ENCODE measurements around the gene DKK1. TPM values are rescaled to one million over a fixed set of nuclear protein-coding genes. Genes with fewer than 3 reads are reported as not detected.

DKK1 gene
- total RNA-seq, 4 donors from 2014 or later = 0.19 to 2.6 (median 0.59) TPM

GRCh38 chr10:52269233-52269632 lies 44.8 kb upstream of the DKK1 start:
- H3K27ac ChIP-seq = no peak overlapping the region
- no peaks in the 10 kb centered on the region for H3K4me1 ChIP-seq
- no peak overlapping the region for H3K4me3 ChIP-seq
- no peak for TF ChIP-seq CTCF (IDR thresholded peaks at IDR 0.05)
- no peak for TF ChIP-seq POLR2A (IDR thresholded peaks at IDR 0.05)
- 73% methylated on average over 4 of the region's 4 CpGs for WGBS, 2 donors
- H3K27me3 ChIP-seq = no peaks in the 10 kb centered on the region
- intact Hi-C loops (cut with DNase I) = no loop called here
- no peaks in the 10 kb centered on the region for H3K9me3 ChIP-seq
- no peak for DNase-seq
- H3K36me3 ChIP-seq = no peaks in the 10 kb centered on the region

- no peaks in the 10 kb centered on the region for H3K9me3 ChIP-seq
- no peaks in the 10 kb centered on the region for H3K36me3 ChIP-seq
- no peak overlapping the region for H3K4me3 ChIP-seq
- H3K27me3 ChIP-seq = no peaks in the 10 kb centered on the region
- H3K27ac ChIP-seq = no peak overlapping the region
- WGBS, 2 donors = 54 to 71% methylated on average over 2 of the region's 2 CpGs
- intact Hi-C loops (cut with DNase I) = no loop called here
- peaks cover 0 to 11% (median 0%) of the 10 kb centered on the region in 3 donors for H3K4me1 ChIP-seq
- no peak for DNase-seq
- TF ChIP-seq CTCF (IDR thresholded peaks at IDR 0.05) (no peak), POLR2A (IDR thresholded peaks at IDR 0.05) (no peak)
Observed at GRCh38 chr10:52276163-52276562, 37.9 kb upstream of the DKK1 start.

- TF ChIP-seq CTCF (IDR thresholded peaks at IDR 0.05) (no peak), POLR2A (IDR thresholded peaks at IDR 0.05) (no peak)
- no peak overlapping the region for H3K4me3 ChIP-seq
- WGBS, 2 donors = 25 to 27% methylated on average over 1 of the region's 1 CpG
- no peaks in the 10 kb centered on the region for H3K9me3 ChIP-seq
- DNase-seq = no peak
- H3K27ac ChIP-seq = no peak overlapping the region
- no peaks in the 10 kb centered on the region for H3K36me3 ChIP-seq
- peaks cover 0 to 13% (median 0%) of the 10 kb centered on the region in 3 donors for H3K4me1 ChIP-seq
- no peaks in the 10 kb centered on the region for H3K27me3 ChIP-seq
- intact Hi-C loops (cut with DNase I) = no loop called here
Observed at GRCh38 chr10:52276986-52277385, 37.1 kb upstream of the DKK1 start.

GRCh38 chr10:52279546-52279945 lies 34.5 kb upstream of the DKK1 start:
- H3K4me3 ChIP-seq = no peak overlapping the region
- H3K36me3 ChIP-seq = no peaks in the 10 kb centered on the region
- no peaks in the 10 kb centered on the region for H3K9me3 ChIP-seq
- H3K27ac ChIP-seq = no peak overlapping the region
- no peaks in the 10 kb centered on the region for H3K27me3 ChIP-seq
- peaks cover 0 to 13% (median 0%) of the 10 kb centered on the region in 3 donors for H3K4me1 ChIP-seq
- 40 to 53% methylated on average over 3 of the region's 3 CpGs for WGBS, 2 donors
- TF ChIP-seq CTCF (IDR thresholded peaks at IDR 0.05) (no peak), POLR2A (IDR thresholded peaks at IDR 0.05) (no peak)
- intact Hi-C loops (cut with DNase I) = no loop called here
- DNase-seq = no peak

GRCh38 chr10:52280051-52280450 lies 34.0 kb upstream of the DKK1 start:
- H3K4me1 ChIP-seq = peaks cover 0 to 13% (median 0%) of the 10 kb centered on the region in 3 donors
- no peak overlapping the region for H3K27ac ChIP-seq
- TF ChIP-seq CTCF (IDR thresholded peaks at IDR 0.05) (no peak), POLR2A (IDR thresholded peaks at IDR 0.05) (no peak)
- H3K4me3 ChIP-seq = no peak overlapping the region
- no peaks in the 10 kb centered on the region for H3K9me3 ChIP-seq
- intact Hi-C loops (cut with DNase I) = no loop called here
- no peaks in the 10 kb centered on the region for H3K27me3 ChIP-seq
- WGBS, 2 donors = 50 to 60% methylated on average over 1 of the region's 1 CpG
- no peak for DNase-seq
- H3K36me3 ChIP-seq = no peaks in the 10 kb centered on the region
